Right lobe of liver (tissue), 6 donors: ENCODE data around the gene ATP1B3. TPM values are rescaled to one million over a fixed set of nuclear protein-coding genes. Genes with fewer than 3 reads are reported as not detected.

Experiments
- ATAC-seq, 4 donors: fragments of 200-7000 bp; cut with Tn5 transposase; one replicate each; pipeline ENCODE4 v1.9.1; 2020; ENCODE audit warnings: mild to moderate bottlenecking in 4 of 4, moderate library complexity in 4 of 4
- DNase-seq, 3 donors: peaks; one replicate each; pipeline ENCODE4 v3.0.0-alpha.2; 2020
- H3K27ac ChIP-seq, 3 donors: fragments of 200-600 bp; one replicate each; pipeline ENCODE4 v1.8.0; 2022
- H3K27me3 ChIP-seq, 2 donors: fragments of 200-600 bp; one replicate each; pipeline ENCODE4 v1.8.0; 2022
- H3K36me3 ChIP-seq, 4 donors: fragments of 200-600 bp; sonication (generic) in 1 of 4; one replicate each; pipeline versions ENCODE4 v1.5.1 to v1.8.0; 2017 to 2022; ENCODE audit warnings: control low read depth in 1 of 4
- H3K4me1 ChIP-seq, 4 donors: fragments of 200-600 bp; sonication (generic) in 1 of 4; one replicate each; pipeline versions ENCODE4 v1.5.1 to v1.8.0; 2017 to 2022; ENCODE audit warnings: control low read depth in 1 of 4
- H3K4me3 ChIP-seq, 3 donors: fragments of 200-600 bp; one replicate each; pipeline ENCODE4 v1.8.0; 2022
- H3K9me3 ChIP-seq, 4 donors: fragments of 200-600 bp; sonication (generic) in 1 of 4; one replicate each; pipeline versions ENCODE4 v1.5.1 to v1.8.0; 2017 to 2022; ENCODE audit warnings: control low read depth in 1 of 4
- CTCF ChIP-seq, 4 donors: fragments of 200-600 bp in 3 of 4; fragments of 450-650 bp in 1 of 4; IDR thresholded peaks; one replicate each; pipeline versions ENCODE4 v1.5.1 to v1.8.0; 2016 to 2022; ENCODE audit warnings: antibody characterized with exemption in 4 of 4, mild to moderate bottlenecking in 2 of 4
- POLR2A ChIP-seq: fragments of 450-650 bp; IDR thresholded peaks from one replicate; pipeline ENCODE4 v1.6.1; 2017; ENCODE audit warnings: antibody characterized with exemption, mild to moderate bottlenecking
- WGBS: methylation state at CpG from one replicate; pipeline ENCODE4 v1.1.6; 2018; ENCODE audit warnings: low coverage, low lambda C conversion rate; ENCODE audit not compliant: insufficient coverage; ENCODE audit errors: missing lambda C conversion rate; 5-methylcytosine and 5-hydroxymethylcytosine counted together
- intact Hi-C, 2 donors: fragments of 100-400 bp; cut with DNase I; formaldehyde crosslinking; loops; one replicate each; pipeline versions ENCODE4 v1.11.2 to v1.14.1; 2022
- total RNA-seq, 6 experiments: library from RNA; depleted of rRNA in 2 of 6; stranded (reverse); fragments of >200 nt in 2 of 6; fragmentation: NEBNext Ultra II Directional in 3 of 6; extraction: Animal tissue kit (Norgen Biotek cat#: 25700) in 3 of 6; gene quantifications; one replicate each; pipeline versions ENCODE4 v1.1.0 to v1.2.4, GENCODE V29; 2016 to 2023
- donor health status: DM: no; HTN: yes; CAD: no.
- donor health status: DM: no; HTN: no; CAD: no.
- donor health status: DM: no; HTN: no; CAD: no.
- donor health status: DM: no; HTN: yes; CAD: no.
- donor health status: DM: no; HTN: yes; CAD: no.

ATP1B3 gene
- total RNA-seq, 6 experiments from 2014 or later: 6.6 to 19.4 (median 9.3) TPM

GRCh38 chr3:141859651-141860050, 16.8 kb upstream of the ATP1B3 start:
- H3K27me3 ChIP-seq: no peaks in the 10 kb centered on the region
- 84% methylated on average over 4 of the region's 4 CpGs for WGBS
- DNase-seq (no peak), ATAC-seq (no peak)
- no peaks in the 10 kb centered on the region for H3K36me3 ChIP-seq
- TF ChIP-seq CTCF (IDR thresholded peaks at IDR 0.05): no peak
- no peak for TF ChIP-seq POLR2A
- no peaks in the 10 kb centered on the region for H3K9me3 ChIP-seq
- intact Hi-C loops: no loop called here
- H3K27ac ChIP-seq: no peak overlapping the region
- no peak overlapping the region for H3K4me3 ChIP-seq
- no peaks in the 10 kb centered on the region for H3K4me1 ChIP-seq

- Histone ChIP-seq H3K4me3 (no peak overlapping the region), H3K27me3 (no peaks in the 10 kb centered on the region), H3K36me3 (no peaks in the 10 kb centered on the region), H3K9me3 (no peaks in the 10 kb centered on the region), H3K27ac (peak overlapping the region in 1 of 3 donors; percentile 25), H3K4me1 (no peaks in the 10 kb centered on the region)
- DNase-seq (no peak), ATAC-seq (peak in 1 of 4 donors; percentile 23)
- intact Hi-C loops: no loop called here
- 40% methylated on average over 2 of the region's 2 CpGs for WGBS
- TF ChIP-seq POLR2A (no peak), CTCF (IDR thresholded peaks at IDR 0.05) (no peak)
Observed at GRCh38 chr3:141860086-141860669, 16.3 kb upstream of the ATP1B3 start.

- Histone ChIP-seq H3K4me1 (no peaks in the 10 kb centered on the region), H3K36me3 (no peaks in the 10 kb centered on the region), H3K4me3 (no peak overlapping the region), H3K9me3 (no peaks in the 10 kb centered on the region), H3K27ac (no peak overlapping the region), H3K27me3 (no peaks in the 10 kb centered on the region)
- peak in 3 of 4 donors; percentile 18 to 35 (median 26) for ATAC-seq
- DNase-seq: no peak
- TF ChIP-seq POLR2A (no peak), CTCF (IDR thresholded peaks at IDR 0.05) (no peak)
- 47% methylated on average over 8 of the region's 8 CpGs for WGBS
- intact Hi-C loops: no loop called here
Observed at GRCh38 chr3:141860766-141861513, 15.5 kb upstream of the ATP1B3 start.

- no peaks in the 10 kb centered on the region for H3K9me3 ChIP-seq
- no peaks in the 10 kb centered on the region for H3K27me3 ChIP-seq
- TF ChIP-seq CTCF (IDR thresholded peaks at IDR 0.05): no peak
- TF ChIP-seq POLR2A: no peak
- H3K4me1 ChIP-seq: no peaks in the 10 kb centered on the region
- ATAC-seq: no peak
- DNase-seq: no peak
- intact Hi-C loops: no loop called here
- no peaks in the 10 kb centered on the region for H3K36me3 ChIP-seq
- no peak overlapping the region for H3K27ac ChIP-seq
- no peak overlapping the region for H3K4me3 ChIP-seq
- 43% methylated on average over 3 of the region's 3 CpGs for WGBS
Observed at GRCh38 chr3:141862279-141862816, 14.1 kb upstream of the ATP1B3 start.
